Activated naive CD8-positive, alpha-beta T cell treated with anti-CD3 and anti-CD28 coated beads, Interleukin-2, amount 10 ng/mL, durations not matched to agents 7 days and 5 days (primary cell): ENCODE results near the gene SAMD11. TPM values are rescaled to one million over a fixed set of nuclear protein-coding genes. Genes with fewer than 3 reads are reported as not detected.

ENCODE experiments used
- ATAC-seq: fragments of 150-1000 bp; cut with Tn5 transposase; one replicate; pipeline ENCODE4 v1.10.0; 2021; ENCODE audit warnings: low read depth, moderate library complexity
- POLR2A ChIA-PET: fragments of 350-600 bp; sonication (Branson Sonifier 250); formaldehyde crosslinking; loops from one replicate; lab custom pipeline; 2021; ENCODE audit warnings: antibody characterized with exemption; lab: Charles Lee
- DNase-seq: peaks from one replicate; pipeline ENCODE4 v3.0.0; 2021
- H3K27ac Mint-ChIP-seq: one replicate; pipeline ENCODE4 v1.8.0; 2022; ENCODE audit warnings: mild to moderate bottlenecking, mixed read lengths
- H3K27me3 Mint-ChIP-seq: one replicate; pipeline ENCODE4 v1.8.0; 2022; ENCODE audit warnings: mild to moderate bottlenecking, moderate library complexity, mixed read lengths
- H3K36me3 Mint-ChIP-seq: one replicate; pipeline ENCODE4 v1.8.0; 2021; ENCODE audit warnings: mild to moderate bottlenecking, mixed read lengths
- H3K4me1 Mint-ChIP-seq: one replicate; pipeline ENCODE4 v1.8.0; 2021; ENCODE audit warnings: mixed read lengths
- H3K4me3 Mint-ChIP-seq: one replicate; pipeline ENCODE4 v1.8.0; 2022; ENCODE audit warnings: mild to moderate bottlenecking, moderate library complexity, mixed read lengths
- H3K9me3 Mint-ChIP-seq: one replicate; pipeline ENCODE4 v1.8.0; 2021; ENCODE audit warnings: mixed read lengths
- total RNA-seq, 2 experiments: library from RNA; stranded (reverse); gene quantifications; one replicate each; pipeline ENCODE4 v1.2.3, GENCODE V29; 2021

The SAMD11 gene
- total RNA-seq, 2 experiments from 2014 or later: 0.22 TPM; not detected in 1

DNA sequence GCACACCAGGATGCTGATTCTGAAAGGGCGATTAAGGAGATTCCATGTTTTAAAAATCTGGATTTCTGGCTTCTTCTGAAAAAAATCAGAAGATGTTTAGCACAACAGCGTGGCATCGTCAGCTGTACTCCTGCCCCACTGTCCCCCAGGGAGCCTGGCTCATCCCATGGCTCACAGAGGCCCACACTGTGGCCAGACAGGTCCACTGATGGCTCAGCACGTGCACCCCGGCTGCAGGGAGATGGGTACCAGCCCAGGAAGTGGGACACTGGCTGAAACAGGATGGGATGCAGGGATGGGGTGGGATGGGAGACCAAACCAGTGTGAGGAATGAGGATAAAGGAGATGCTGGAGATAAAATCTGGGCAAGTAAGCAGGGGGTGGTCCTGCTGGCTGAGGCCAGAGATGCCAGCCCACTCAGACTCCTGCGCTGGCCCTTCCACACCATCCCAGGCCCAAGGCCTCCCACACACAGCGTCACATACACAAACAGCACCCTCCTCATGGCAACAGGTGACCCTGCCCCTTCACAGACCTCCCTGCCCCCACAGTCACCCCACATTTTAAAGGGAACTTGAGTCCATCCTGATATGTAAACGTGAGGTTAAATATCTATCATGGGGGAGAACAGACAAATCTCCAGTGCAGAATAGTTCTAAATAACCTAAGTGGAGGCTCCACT, 23.9 kb upstream of the SAMD11 start:
- no peak overlapping the region for H3K27ac Mint-ChIP-seq
- ATAC-seq: no peak
- peaks cover 41% of the 10 kb centered on the region for H3K27me3 Mint-ChIP-seq
- peaks cover 4% of the 10 kb centered on the region for H3K36me3 Mint-ChIP-seq
- no peak overlapping the region for H3K4me3 Mint-ChIP-seq
- H3K4me1 Mint-ChIP-seq: peaks cover 10% of the 10 kb centered on the region
- peaks cover 7% of the 10 kb centered on the region for H3K9me3 Mint-ChIP-seq
- POLR2A ChIA-PET: no interaction called here
- DNase-seq: no peak

DNA sequence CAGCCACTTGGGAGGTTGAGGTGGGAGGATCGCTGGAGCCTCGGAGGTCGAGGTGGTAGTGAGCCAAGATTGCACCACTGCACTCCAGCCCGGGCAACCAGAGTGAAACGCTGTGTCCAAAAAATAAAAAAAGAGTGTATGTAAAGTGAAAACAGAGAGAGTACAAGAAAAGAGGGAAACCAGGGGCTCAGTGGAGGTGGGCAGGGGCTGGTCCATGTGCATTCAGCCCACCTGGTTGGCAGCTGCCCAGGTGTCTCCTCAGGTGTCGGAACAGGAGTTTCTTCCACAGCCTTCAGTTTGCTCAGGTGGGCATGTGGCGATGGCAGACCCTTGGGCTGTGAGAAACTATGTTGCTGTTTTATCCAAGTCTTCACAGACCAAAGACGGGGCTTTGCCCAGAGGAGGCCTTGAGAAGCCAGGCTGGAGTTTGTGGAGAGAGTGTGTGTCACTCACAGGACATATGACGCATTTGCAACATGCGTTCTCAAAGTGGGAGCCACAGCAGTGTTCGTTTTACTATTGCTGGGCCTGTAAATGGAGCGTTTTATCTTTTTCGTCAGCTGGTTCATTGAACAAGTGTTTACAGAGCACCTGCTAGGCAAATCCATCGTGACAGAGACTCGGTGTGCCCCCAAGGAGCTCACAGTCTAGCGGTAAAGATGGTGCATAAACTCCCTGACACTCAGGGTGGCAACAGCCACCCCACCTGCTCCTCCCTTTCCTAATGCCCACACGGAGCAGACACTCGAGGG, 22.4 kb upstream of the SAMD11 start:
- ATAC-seq (no peak), DNase-seq (no peak)
- Mint-ChIP-seq H3K36me3 (peaks cover 4% of the 10 kb centered on the region), H3K4me3 (no peak overlapping the region), H3K9me3 (peaks cover 7% of the 10 kb centered on the region), H3K27me3 (peaks cover 42% of the 10 kb centered on the region), H3K27ac (no peak overlapping the region), H3K4me1 (peaks cover 12% of the 10 kb centered on the region)
- POLR2A ChIA-PET: no interaction called here

DNA sequence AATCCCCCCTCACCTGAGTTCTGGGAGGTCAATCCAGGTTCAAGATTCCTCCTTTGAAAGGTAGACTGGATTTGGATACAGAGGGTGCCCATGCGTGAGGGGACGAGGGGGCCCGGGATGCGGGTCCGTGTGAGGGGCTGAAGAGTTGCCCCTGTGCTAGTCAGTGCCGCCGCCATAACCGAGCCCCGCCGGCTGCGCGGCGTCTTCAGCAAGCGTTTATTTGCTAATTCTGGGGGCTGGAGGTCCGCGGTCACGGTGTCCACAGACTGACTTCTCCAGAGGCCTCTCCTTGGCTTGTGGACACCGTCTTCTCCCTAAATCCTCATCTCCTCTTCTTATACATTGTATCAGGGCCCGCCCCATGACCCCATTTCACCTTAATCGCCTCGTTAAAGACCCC, 20.9 kb upstream of the SAMD11 start:
- no peak for ATAC-seq
- Mint-ChIP-seq H3K27ac (no peak overlapping the region), H3K4me3 (no peak overlapping the region), H3K36me3 (peaks cover 4% of the 10 kb centered on the region), H3K27me3 (peaks cover 42% of the 10 kb centered on the region), H3K9me3 (peaks cover 6% of the 10 kb centered on the region), H3K4me1 (peaks cover 12% of the 10 kb centered on the region)
- POLR2A ChIA-PET: no interaction called here
- DNase-seq: no peak

DNA sequence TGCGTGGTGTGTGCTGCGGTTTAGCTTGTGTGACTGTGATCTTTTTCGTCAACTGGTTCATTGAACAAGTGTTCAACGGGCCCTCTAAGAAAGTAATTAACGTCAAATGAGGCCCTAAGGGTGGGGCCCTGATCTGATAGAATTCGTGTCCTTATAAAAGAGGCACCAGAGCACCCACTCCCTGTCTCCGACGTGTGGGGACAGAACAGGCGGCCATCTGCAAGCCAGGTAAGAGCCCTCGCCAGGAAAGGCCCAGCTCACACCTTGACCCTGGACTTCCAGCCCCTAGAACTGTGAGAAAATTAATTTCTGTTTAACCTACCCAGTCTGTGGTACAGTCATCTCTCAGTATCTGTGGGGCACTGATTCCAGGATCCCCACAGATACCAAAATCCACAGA, 20.4 kb upstream of the SAMD11 start:
- peaks cover 8% of the 10 kb centered on the region for H3K4me1 Mint-ChIP-seq
- H3K4me3 Mint-ChIP-seq: no peak overlapping the region
- POLR2A ChIA-PET: no interaction called here
- H3K27me3 Mint-ChIP-seq: peaks cover 42% of the 10 kb centered on the region
- DNase-seq (no peak), ATAC-seq (no peak)
- H3K9me3 Mint-ChIP-seq: peaks cover 3% of the 10 kb centered on the region
- H3K27ac Mint-ChIP-seq: no peak overlapping the region
- H3K36me3 Mint-ChIP-seq: peaks cover 1% of the 10 kb centered on the region

DNA sequence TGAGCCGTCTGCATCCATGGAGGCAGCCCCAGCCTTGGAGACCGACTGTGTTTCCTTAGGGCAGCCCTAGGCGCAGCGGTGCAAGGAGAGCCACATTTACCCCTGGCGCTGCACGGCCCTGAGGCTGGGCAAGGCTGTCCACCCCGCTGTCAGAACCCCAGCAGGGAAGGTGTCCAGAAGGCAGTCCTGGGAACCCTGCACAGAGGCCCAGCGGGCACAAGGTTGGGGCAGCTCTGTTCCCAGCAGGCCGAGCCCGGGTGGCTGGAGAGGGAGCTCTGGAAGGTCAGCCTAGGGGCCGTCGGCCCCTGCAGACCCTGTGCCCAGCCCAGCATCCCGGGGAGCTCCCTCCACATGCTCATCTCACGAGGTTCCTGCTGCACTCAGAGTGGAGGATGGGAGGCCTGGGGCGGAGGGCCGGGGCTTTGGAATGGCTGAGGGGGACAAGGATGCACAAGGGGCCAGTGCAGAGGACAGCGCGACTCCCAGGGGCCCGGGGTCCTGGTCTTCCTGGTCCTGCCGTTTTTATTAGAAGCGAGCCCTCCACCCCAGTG, 19.9 kb upstream of the SAMD11 start:
- POLR2A ChIA-PET: interaction anchor here (1.0 to 1.5 kb wide), 2 partner anchors 63 to 110 kb away, joined by 3 read pairs; partner anchors contain the start of gene PLEKHN1
- ATAC-seq (no peak), DNase-seq (peak; percentile 35)
- Mint-ChIP-seq H3K27ac (no peak overlapping the region), H3K27me3 (peaks cover 38% of the 10 kb centered on the region), H3K36me3 (no peaks in the 10 kb centered on the region), H3K4me1 (peaks cover 3% of the 10 kb centered on the region), H3K4me3 (peak overlapping the region; percentile 48), H3K9me3 (peaks cover 1% of the 10 kb centered on the region)

DNA sequence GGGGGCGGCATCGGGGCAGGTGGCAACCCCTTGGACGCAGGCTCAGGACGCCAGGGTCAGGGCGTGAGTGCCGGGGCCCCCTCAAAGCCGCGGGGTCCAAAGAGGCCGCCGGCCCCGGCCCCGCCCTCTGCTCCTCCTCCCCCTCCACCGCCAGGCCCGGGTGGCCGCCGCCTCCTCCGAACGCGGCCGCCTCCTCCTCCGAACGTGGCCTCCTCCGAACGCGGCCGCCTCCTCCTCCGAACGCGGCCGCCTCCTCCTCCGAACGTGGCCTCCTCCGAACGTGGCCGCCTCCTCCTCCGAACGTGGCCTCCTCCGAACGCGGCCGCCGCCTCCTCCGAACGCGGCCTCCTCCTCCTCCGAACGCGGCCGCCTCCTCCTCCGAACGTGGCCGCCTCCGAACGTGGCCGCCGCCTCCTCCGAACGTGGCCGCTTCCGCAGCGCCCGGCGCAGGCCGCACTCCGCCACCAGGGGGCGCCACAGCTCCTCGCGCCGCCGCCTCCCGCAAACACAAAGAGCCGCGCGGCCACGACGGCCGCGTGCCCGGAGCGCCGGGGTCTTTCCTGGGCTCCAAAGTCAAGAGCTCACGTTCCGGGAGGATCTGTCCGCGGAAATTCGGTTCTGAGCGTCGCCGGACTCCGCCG, 19.3 kb upstream of the SAMD11 start:
- DNase-seq (peak; percentile 97), ATAC-seq (peak; percentile 89)
- Mint-ChIP-seq H3K27me3 (peaks cover 37% of the 10 kb centered on the region), H3K4me1 (peaks cover 3% of the 10 kb centered on the region), H3K4me3 (peak overlapping the region; percentile 77), H3K27ac (no peak overlapping the region), H3K9me3 (peaks cover 1% of the 10 kb centered on the region), H3K36me3 (no peaks in the 10 kb centered on the region)
- POLR2A ChIA-PET: interaction anchor here (1.0 to 1.5 kb wide), 3 partner anchors 16 to 110 kb away, joined by 3 to 4 read pairs (median 3); partner anchors contain the start of gene PLEKHN1

DNA sequence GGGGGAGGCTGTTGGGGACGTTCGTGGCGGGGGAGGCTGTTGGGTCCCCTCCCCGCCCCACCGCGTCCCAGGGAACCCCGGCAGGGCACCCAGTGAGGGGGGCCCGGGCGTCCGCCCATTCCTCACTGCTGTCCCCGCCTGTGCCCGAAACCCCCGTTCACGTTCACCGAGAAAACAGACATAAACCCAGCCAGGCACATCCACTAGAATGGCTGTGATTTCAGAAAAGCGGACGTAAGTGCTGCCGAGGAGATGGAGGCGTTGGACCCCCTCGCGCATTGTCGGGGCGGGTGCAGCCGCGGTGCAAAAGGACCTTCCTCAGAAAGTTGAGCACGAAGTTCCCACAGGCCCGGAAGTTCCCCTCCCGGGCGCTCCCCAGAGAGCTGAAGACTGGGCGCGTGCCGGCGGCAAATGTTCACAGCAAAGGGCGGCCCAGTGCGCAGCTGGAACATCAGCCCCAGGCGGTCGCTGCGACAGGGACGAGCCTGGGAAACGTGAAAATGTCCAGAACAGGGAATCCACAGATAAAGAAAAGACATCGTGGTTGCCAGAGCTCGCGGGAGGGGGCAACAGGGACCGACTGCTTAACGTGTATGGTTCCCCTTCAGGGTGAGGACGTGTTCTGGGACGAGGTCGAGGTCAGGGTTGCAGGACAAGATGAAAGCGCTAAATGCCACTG, 18.5 kb upstream of the SAMD11 start:
- peak; percentile 51 for DNase-seq
- Mint-ChIP-seq H3K36me3 (no peaks in the 10 kb centered on the region), H3K27me3 (peaks cover 36% of the 10 kb centered on the region), H3K9me3 (peaks cover 1% of the 10 kb centered on the region), H3K4me3 (peak overlapping the region; percentile 53), H3K4me1 (peaks cover 3% of the 10 kb centered on the region), H3K27ac (no peak overlapping the region)
- POLR2A ChIA-PET: interaction anchor here (1.3 to 1.5 kb wide), 3 partner anchors 15 to 109 kb away, joined by 3 to 4 read pairs (median 3); no protein-coding TSS in a partner anchor
- no peak for ATAC-seq

DNA sequence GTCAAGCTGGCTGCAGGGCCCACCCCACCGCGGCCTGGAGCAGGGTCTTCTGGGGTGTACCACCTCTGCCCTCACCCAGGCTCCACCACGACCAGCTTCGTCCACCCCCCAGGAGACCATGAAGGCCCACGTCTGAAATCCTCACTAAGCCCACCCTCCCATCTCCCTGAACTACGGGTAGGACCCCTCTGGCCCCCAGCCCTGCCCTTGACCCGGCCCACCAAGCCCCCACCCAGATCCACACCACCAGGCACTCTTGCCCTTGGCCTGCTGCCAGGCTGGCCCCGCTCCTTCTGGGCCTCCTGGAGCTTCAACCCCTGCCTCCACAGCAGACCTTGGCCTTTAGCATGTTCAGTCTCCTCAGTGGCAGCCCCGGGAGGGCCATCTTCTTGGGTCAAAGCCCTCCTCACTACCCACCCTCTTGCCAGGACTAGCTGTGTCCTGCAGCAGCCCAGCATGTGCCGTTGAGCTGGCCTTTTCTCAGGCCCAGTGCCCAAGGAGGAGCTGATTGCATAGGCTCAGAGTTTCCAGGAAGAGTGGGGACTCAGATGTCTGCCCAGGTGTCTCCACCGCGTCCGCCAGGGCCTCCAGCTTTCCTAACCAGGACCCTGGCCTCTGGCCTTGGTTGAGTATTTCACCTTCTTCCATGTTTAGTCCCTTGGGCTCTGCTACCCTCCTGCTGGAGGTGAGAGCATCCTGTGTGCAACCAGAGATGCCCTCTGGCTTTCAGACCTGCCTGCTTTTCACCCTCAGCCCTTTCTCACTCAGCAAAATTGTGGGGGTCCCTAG, 17.7 kb upstream of the SAMD11 start:
- DNase-seq (peak; percentile 34), ATAC-seq (no peak)
- no peak overlapping the region for H3K27ac Mint-ChIP-seq
- no peak overlapping the region for H3K4me3 Mint-ChIP-seq
- H3K9me3 Mint-ChIP-seq: peaks cover 1% of the 10 kb centered on the region
- POLR2A ChIA-PET: interaction anchor here (0.5 to 1.4 kb wide), 4 partner anchors 14 to 651 kb away, joined by 3 to 4 read pairs (median 3); no protein-coding TSS in a partner anchor
- no peaks in the 10 kb centered on the region for H3K36me3 Mint-ChIP-seq
- peaks cover 3% of the 10 kb centered on the region for H3K4me1 Mint-ChIP-seq
- H3K27me3 Mint-ChIP-seq: peaks cover 43% of the 10 kb centered on the region

DNA sequence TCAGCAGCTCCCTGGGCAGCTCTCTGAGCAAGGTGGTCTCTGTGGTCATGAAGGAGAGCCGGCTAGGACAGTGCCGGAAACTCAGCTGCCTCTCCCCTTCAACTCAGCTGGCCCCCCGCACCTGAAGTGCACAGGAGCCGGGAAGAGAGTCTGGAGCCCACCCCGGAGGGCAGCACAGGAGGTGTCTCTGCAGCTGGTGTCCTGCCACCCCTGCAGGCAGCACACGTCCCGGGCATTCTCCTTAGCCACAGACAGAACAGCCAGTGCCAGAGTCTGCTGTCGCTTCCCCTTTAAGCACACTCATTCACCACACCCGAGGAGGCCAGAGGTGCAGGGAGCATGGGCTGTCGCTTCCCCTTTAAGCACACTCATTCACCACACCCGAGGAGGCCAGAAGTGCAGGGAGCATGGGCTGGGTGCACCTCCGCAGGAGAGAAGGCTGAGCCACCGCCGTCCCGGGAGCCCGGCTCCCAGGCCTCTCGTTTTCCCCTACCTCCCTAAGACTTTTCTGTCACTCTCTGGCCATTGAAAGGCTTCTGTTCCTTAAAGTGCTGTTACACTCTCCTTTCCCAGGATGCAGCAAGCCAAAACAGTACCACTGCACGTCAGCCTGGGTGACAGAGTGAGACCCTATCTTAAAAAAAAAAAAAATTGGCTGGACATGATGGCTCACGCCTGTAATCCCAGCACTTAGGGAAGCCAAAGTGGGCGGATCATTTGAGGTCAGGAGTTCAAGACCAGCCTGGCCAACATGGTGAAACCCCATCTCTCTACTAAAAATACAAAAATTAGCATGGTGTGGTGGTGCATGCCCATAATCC, 16.9 kb upstream of the SAMD11 start:
- POLR2A ChIA-PET: interaction anchor here (0.7 to 1.4 kb wide), 2 partner anchors 60 to 63 kb away, joined by 3 read pairs; no protein-coding TSS in a partner anchor
- Mint-ChIP-seq H3K9me3 (peaks cover 1% of the 10 kb centered on the region), H3K27me3 (peaks cover 50% of the 10 kb centered on the region), H3K4me1 (peaks cover 5% of the 10 kb centered on the region), H3K27ac (no peak overlapping the region), H3K36me3 (no peaks in the 10 kb centered on the region), H3K4me3 (no peak overlapping the region)
- ATAC-seq: no peak
- peak; percentile 34 for DNase-seq

DNA sequence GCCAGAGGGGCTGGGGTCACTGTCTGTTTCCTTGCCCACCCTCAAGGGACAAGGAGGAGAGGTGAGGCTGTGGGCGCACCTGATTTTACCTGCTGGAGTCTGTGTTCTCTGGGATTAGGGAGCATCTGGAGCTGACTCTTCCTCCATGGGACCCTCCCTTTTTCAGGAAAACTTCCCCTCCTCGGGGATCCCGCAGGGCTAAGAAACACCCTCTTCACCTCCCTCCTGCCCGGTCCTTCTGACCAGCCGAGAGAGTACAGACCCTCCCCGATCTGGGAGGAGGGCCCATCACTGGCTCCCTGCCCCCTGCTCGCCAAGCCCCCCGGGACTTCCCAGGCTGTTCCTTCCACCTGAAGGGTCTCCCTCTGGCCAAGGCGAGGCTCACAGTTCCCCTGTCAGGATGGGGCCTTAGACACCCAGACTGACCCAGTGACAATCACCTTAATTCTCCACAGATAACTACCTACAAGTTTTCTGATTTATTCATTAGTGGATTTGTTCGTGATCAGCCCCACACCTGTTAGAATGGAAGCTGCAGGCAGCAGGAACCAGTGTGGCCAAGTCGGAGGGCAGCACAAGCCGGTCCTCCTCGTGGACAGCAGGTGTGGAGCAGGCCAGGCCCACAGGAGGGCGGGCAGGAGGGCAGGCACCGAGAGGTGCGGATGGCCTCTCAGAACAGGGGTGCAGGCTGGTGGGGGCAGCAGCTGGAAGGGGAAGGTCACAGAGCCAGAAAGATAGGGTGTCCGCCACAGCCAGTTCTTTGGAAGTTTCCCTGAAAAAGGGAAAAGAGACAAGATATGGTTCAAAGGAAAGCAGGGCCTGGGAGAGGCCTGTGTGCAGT, 15.9 kb upstream of the SAMD11 start:
- Mint-ChIP-seq H3K27me3 (peaks cover 58% of the 10 kb centered on the region), H3K9me3 (peaks cover 1% of the 10 kb centered on the region), H3K4me1 (peaks cover 11% of the 10 kb centered on the region), H3K4me3 (no peak overlapping the region), H3K36me3 (no peaks in the 10 kb centered on the region), H3K27ac (peak overlapping the region; percentile 42)
- POLR2A ChIA-PET: no interaction called here
- ATAC-seq (no peak), DNase-seq (no peak)

DNA sequence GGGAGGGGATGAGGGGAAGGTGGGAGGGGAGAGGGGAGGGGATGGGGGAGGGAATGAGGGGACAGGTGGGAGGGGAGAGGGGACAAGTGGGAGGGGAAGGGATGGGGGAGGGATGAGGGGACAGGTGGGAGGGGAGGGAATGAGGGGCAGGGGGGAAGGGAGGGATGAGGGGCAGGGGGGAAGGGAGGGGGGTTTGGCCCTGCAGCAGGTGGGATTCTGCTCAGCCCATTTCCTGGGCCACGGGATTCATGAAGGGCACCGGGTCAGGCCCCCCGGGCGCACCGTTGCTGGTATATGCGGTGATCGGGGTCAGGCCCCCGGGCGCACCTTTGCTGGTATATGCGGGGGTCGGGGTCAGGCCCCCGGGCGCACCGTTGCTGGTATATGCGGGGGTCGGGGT, 15.1 kb upstream of the SAMD11 start:
- peaks cover 58% of the 10 kb centered on the region for H3K27me3 Mint-ChIP-seq
- POLR2A ChIA-PET: no interaction called here
- peaks cover 12% of the 10 kb centered on the region for H3K4me1 Mint-ChIP-seq
- no peak overlapping the region for H3K27ac Mint-ChIP-seq
- peaks cover 1% of the 10 kb centered on the region for H3K9me3 Mint-ChIP-seq
- ATAC-seq (no peak), DNase-seq (no peak)
- H3K4me3 Mint-ChIP-seq: no peak overlapping the region
- H3K36me3 Mint-ChIP-seq: no peaks in the 10 kb centered on the region
